DND-41 (cell line): ENCODE results near the gene RASL11B.

Experiments
- ATAC-seq: fragments of 200-7000 bp; cut with Tn5 transposase; 3 replicates; pipeline ENCODE4 v1.9.1; 2021; ENCODE audit warnings: low read depth; ENCODE audit not compliant: insufficient read depth
- DNase-seq: peaks from one replicate; pipeline ENCODE4 v3.0.0-alpha.2; 2020
- H2AFZ ChIP-seq: 2 replicates; pipeline ENCODE4 v1.6.0; 2012; ENCODE audit warnings: low read depth, low read length
- H3K27ac ChIP-seq: 2 replicates; pipeline ENCODE4 v1.5.1; 2012; ENCODE audit warnings: low read length, inconsistent platforms
- H3K27me3 ChIP-seq: fragments of 200-600 bp; sonication (generic); 2 replicates; pipeline ENCODE4 v1.6.0; 2012; ENCODE audit warnings: low read length, mild to moderate bottlenecking, inconsistent platforms; ENCODE audit not compliant: insufficient read depth, poor library complexity
- H3K36me3 ChIP-seq: 2 replicates; pipeline ENCODE4 v1.5.1; 2012; ENCODE audit warnings: low read length, inconsistent platforms; ENCODE audit not compliant: insufficient read depth
- H3K4me1 ChIP-seq: 2 replicates; pipeline ENCODE4 v1.5.1; 2012; ENCODE audit warnings: mild to moderate bottlenecking, low read length; ENCODE audit not compliant: insufficient read depth
- H3K4me2 ChIP-seq: 2 replicates; pipeline ENCODE4 v1.6.0; 2012; ENCODE audit warnings: mild to moderate bottlenecking, moderate library complexity, low read length, inconsistent platforms; ENCODE audit not compliant: insufficient read depth
- H3K4me3 ChIP-seq, 2 experiments: fragments of 200-600 bp in 1 of 2; shearing (Covaris generic) in 1 of 2; 2 replicates each; pipeline ENCODE4 v1.5.1; 2012 to 2016; ENCODE audit warnings: inconsistent platforms in 2 of 2, low read length in 2 of 2, mild to moderate bottlenecking in 2 of 2, low read depth in 1 of 2, moderate library complexity in 1 of 2
- H3K79me2 ChIP-seq: 2 replicates; pipeline ENCODE4 v1.6.0; 2012; ENCODE audit warnings: low read length, inconsistent platforms; ENCODE audit not compliant: insufficient read depth
- H3K9ac ChIP-seq: 2 replicates; pipeline ENCODE4 v1.6.0; 2012; ENCODE audit warnings: low read depth, mild to moderate bottlenecking, inconsistent platforms, low read length, moderate library complexity
- H3K9me3 ChIP-seq: 2 replicates; pipeline ENCODE4 v1.5.1; 2012; ENCODE audit warnings: low read length, moderate library complexity, mild to moderate bottlenecking, inconsistent platforms; ENCODE audit not compliant: insufficient read depth, severe bottlenecking
- H4K20me1 ChIP-seq: 2 replicates; pipeline ENCODE4 v1.6.0; 2012; ENCODE audit warnings: low read length; ENCODE audit not compliant: insufficient read depth
- CTCF ChIP-seq: IDR thresholded peaks from 2 replicates; pipeline ENCODE4 v1.5.1; 2012; ENCODE audit warnings: borderline replicate concordance, low read length, moderate library complexity, mild to moderate bottlenecking; ENCODE audit not compliant: poor library complexity, severe bottlenecking; ENCODE audit errors: extremely low read depth
- EZH2 ChIP-seq: IDR thresholded peaks from 3 replicates; pipeline ENCODE4 v1.6.1; 2012; ENCODE audit warnings: borderline replicate concordance, low read depth, mild to moderate bottlenecking, moderate library complexity, low read length, inconsistent platforms; ENCODE audit not compliant: severe bottlenecking

The RASL11B gene

GRCh38 chr4:52915191-52915590, 53.1 kb downstream of the RASL11B start:
- DNase-seq, result no peak
- Histone ChIP-seq H2AFZ (no peak overlapping the region), H3K9me3 (no peaks in the 10 kb centered on the region), H3K79me2 (no peaks in the 10 kb centered on the region), H3K36me3 (peaks cover 4% of the 10 kb centered on the region; the same call in 1 of the 2 replicates), H3K4me2 (no peak overlapping the region), H3K27me3 (no peaks in the 10 kb centered on the region), H3K4me3 (no peak overlapping the region), H3K27ac (no peak overlapping the region), H3K9ac (no peak overlapping the region), H3K4me1 (no peaks in the 10 kb centered on the region), H4K20me1 (no peaks in the 10 kb centered on the region)
- no peak for ATAC-seq
- TF ChIP-seq CTCF (no peak), EZH2 (no peak)

- no peak for DNase-seq
Observed at GRCh38 chr4:52915730-52916300, 53.7 kb downstream of the RASL11B start.

More at GRCh38 chr4:52915730-52916300, 53.7 kb downstream of the RASL11B start:
- H4K20me1 ChIP-seq, result no peaks in the 10 kb centered on the region
- H3K4me1 ChIP-seq, result no peaks in the 10 kb centered on the region
- TF ChIP-seq EZH2 (no peak), CTCF (no peak)
- no peak overlapping the region for H3K9ac ChIP-seq
- H3K36me3 ChIP-seq, result peaks cover 4% of the 10 kb centered on the region; the same call in 1 of the 2 replicates
- no peaks in the 10 kb centered on the region for H3K9me3 ChIP-seq
- no peaks in the 10 kb centered on the region for H3K79me2 ChIP-seq
- no peaks in the 10 kb centered on the region for H3K27me3 ChIP-seq
- H3K4me2 ChIP-seq, result no peak overlapping the region
- H3K27ac ChIP-seq, result no peak overlapping the region
- H3K4me3 ChIP-seq, result no peak overlapping the region
- no peak for ATAC-seq
- H2AFZ ChIP-seq, result no peak overlapping the region
